Stimulated activated CD4-positive, alpha-beta T cell treated with anti-CD3 and anti-CD28 coated beads, Interleukin-1b, Interleukin-23, amount 100 ng/mL, for 24 hours (primary cell): ENCODE results near the gene MIER3.
"Not testable (repeated sequence)": the region's sequence is repeated elsewhere in the genome, so short reads cannot be mapped to it uniquely, and the experiment has no call there.

ENCODE experiments used
- DNase-seq, 4 experiments: peaks; one replicate each; pipeline ENCODE4 v3.0.0-alpha.2; 2020; ENCODE audit warnings: low read depth in 4 of 4, low spot score in 1 of 4

MIER3 gene

DNA sequence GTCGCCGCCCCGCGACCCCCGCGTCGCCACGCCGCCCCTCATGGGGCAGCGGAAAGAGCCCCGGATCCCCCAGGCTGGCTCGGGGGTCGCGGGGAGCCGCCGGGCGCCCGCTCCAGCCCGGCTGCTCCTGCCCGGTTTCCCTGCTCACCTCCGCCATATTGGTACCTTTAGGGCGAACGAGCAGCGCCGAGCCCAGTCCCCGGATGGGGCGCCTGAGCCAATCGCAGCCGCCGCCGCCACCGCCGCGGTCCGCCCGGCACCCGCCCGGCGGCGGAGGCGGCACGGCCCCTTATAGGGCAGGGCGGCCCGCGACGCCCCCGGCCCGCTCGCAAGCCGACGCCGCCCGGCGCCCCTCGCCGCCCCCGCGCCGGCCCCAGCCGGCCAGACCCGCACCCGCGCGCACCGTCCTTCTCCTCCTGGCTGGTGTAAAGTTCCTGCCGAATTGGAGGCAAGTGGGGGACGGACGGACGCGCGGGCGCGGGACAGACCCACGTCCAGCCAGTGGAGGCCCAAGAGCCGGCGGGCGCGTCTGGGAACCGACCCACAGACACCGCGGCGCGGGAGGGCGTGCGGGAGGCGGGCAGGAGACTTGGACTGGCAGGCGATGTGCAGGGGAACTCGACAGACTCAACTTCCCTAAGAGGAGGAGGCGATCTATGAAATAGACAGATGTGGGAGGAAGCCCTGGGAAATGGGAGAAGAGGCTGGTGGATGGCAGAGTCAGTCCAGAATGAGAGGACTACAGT lies at the start of gene MIER3:
Gene MIER3 (minus strand): TSS at position 178 of the 746 bp plus-strand sequence. CDS start 21 bp downstream, at position 157.
- peak in 3 of 4 experiments; percentile 56 to 75 (median 71) for DNase-seq

DNA sequence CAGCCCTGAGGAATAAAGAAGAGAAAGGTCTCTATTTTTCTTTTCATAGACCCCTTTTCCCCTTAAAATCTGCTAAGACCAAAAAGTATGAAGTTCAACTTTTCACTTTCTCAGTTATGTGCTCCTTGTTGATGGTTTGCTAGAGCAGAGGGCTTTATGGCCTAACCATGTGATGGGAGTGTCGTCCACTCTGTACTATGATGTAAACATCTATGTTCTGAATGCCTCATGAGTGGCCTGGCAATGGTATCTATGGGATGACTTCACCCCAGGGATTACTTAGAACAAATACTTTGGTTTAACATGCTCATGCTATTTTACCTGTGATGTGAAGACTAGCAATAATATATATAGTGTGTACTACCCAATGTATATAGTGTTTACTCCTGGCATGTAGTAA lies 43.7 kb upstream of the MIER3 start:
- no peak for DNase-seq

DNA sequence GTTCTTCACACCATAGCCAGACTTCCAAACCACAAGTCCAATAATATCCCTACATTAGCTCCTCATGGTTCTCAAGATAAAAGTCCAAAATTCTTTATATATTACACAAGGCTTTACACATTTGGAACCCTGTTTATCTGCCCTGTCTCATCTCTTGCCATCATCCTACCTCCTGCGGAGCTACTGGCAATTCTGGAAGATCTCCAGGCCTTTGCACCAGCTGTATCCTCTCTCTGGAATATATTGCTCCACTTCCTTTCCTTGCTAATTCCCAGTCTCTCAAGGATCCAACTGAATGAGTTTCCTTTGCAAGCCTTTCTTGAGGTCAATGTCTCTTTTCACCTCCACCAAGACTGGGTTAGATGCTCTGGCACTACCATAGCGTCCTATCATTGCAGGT lies 41.3 kb upstream of the MIER3 start:
- DNase-seq: no peak

DNA sequence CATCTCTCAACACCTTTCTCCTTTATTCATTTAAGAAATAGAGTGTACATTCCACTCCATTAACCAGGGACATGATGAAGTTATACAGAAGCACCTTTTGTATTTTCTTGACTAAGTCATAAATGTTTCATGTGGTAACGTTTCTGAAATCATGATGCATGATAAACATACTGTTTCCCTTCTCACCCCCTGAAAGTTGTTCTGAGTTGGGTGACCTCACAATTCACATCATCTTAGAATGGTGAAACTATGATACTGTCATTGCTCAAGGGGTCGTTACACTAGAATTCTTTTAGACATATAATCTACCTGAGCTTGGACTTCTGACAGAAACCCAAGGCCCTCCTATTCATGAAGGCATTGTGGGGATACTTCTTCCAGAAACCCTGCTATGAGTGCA lies 37.8 kb upstream of the MIER3 start:
- DNase-seq: no peak

DNA sequence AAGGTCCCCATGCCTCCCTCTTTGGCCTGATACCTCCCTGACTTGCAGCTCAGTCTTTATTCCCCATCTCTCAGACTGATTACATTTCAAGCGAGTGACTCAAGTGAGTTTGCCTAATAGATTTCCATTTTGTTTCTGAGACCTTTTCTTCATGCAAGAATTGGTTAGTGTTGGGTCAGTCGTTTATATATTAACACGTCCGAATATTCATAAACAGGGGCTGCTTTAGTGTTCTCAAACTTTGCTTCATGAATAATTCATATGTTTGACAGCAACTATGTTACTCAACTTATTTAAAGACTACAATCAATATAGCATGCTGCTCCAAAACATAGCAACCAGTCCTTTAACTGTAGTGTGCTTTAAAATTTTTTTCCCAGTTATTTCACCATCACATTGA lies 36.6 kb upstream of the MIER3 start:
- DNase-seq: no peak

DNA sequence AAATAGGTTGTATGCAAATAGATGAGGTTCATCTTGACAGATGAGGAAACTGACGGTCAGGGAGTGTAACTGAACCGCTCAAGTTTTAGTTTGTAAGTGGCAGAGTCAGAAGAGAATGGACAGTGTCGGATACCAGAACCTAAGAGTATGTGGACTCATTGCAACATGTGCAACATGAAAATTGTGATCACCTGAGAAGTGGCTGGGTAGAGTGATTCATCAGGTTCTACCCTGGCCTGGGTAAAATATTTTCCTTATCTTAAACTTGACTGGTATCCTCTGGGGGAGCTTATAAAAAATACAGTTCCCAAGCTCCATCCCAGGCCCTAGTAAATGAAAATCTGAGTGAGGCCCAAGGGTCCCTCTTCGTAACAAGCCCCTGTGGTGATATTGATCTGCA lies 35.2 kb upstream of the MIER3 start:
- no peak for DNase-seq

DNA sequence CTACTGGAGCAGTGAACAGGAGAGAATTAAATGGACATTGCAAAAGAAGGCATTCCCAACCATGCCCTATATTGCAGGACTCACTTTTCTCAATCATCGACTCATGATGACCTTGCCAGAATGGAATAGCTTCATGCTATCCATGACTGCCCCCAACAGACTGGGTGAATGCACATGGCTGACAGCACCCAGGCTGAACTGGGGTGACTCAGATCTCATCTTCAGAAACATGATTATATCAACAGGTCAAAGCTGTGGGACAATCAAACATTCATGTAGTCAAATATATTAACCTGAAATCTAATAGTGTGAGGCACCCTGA lies 34.7 kb upstream of the MIER3 start:
- no peak for DNase-seq

- no peak for DNase-seq
Measured at GRCh38 chr5:56985936-56986625, 34.2 kb upstream of the MIER3 start.

DNA sequence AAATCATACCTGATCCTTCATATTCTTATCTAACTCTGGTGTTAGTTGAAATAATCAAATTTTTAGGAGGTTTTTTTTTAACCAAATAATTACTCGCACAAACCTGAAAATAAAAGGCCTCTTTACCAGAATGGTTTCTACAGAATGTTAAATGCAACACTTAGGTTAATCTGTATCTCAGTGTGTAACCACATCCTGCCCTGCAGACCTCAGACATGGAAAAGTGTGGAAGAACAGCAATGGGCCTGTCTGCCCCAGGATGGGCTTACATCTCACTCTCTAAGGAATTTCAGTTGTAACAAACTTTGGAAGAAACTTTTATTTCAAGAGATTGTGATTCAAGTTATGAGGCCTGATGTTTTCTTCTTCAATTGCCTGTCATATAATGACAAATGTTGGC lies 32.5 kb upstream of the MIER3 start:
- no peak for DNase-seq

DNA sequence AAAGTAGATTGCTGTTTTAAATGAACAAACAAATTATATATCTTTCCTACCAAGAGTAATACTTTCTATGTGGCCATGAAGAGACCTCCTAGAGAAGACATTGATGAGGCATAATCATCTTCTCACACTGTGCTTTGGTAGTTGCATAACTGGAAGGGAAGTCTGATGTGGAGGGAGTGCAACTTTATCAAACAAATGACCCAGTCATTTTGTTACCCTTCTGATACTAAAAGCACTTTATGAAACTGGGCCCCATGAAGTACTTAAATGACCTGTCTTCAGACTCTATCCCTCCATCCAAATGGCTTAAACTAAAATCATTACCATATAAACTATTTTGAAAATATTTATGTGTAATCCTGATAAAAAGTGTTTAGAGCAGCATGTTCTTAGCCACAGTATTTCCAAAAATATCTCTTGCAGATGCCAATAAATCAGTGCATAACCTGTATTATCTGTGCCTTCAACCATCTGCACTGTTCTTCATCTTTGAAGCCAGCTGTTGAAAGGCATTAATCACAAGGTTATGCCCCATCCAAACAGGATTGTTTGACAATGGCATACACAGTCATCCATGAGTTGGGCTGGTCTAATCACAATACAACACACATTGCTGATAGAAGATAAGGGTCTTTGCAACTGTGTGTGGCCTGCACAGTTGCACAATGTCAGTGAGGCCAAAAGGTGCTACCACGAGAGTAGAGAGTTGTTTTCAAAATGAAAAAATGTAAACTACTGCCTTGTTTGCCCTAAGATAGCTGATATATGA lies 31.9 kb upstream of the MIER3 start:
- DNase-seq: no peak

GRCh38 chr5:56981548-56982315 lies 29.8 kb upstream of the MIER3 start:
- no peak for DNase-seq

- DNase-seq: no peak
Measured at GRCh38 chr5:56979968-56980367, 28.0 kb upstream of the MIER3 start.

DNA sequence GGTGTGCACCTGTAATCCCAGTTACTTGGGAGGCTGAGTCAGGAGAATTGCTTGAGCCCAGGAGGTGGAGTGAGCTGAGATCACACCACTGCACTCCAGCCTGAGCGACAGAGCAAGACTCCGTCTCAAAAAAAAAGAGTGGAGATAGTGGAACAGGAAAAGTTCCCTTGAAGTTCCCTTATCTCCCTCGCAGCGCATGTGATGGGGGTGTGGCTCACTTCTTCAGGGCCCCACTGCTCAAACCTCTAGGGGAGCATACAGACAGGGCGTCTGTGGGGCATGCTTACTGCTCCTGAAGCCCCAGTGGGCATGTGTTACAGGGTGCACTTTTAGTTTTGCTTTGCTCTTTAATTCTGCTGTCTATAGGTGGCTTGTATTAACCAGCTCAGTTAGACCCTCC lies 27.6 kb upstream of the MIER3 start:
- DNase-seq: not testable (repeated sequence)

- no peak for DNase-seq
Measured at GRCh38 chr5:56977822-56978221, 25.9 kb upstream of the MIER3 start.

DNA sequence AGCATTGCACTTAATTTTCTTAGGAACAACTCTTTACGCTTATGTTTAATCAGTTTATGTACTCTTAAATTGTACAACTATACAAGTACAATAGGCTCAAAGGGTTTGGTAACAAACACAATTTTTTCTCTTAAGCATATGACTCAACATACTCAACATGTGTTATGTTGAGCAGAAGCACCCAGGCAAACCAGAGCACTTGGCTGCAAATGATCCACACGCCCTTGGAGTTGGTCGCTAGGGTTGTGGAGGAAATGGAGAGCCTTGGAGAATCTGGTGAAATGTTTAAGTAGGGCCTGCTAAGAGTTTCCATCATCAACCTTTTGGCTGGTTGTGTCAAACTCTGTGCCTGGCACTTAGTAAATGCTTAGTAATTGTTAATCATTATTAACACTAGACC lies 25.1 kb upstream of the MIER3 start:
- DNase-seq: no peak

GRCh38 chr5:56974241-56974640 lies 22.3 kb upstream of the MIER3 start:
- DNase-seq: no peak

DNA sequence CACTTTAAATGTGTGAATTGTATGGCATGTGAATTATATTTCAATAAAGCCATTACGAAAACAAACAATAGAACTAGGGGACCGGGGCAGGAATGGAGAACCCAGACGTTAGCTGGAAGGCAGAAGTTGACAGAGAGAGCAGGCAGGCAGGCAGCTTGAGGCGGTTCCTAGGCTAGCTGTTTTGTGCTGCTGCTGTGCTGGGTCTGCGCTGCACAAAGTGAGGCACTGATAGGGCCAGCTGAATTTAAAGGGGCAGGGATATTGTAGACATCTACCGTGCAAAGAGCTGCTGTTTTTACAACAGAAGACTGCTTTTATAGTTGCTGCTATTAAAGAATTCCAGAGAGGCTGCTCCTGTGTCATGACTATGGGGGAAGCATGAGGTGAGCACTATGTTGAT lies 21.6 kb upstream of the MIER3 start:
- DNase-seq: no peak

- DNase-seq: no peak
Measured at GRCh38 chr5:56971275-56971674, 19.4 kb upstream of the MIER3 start.

DNA sequence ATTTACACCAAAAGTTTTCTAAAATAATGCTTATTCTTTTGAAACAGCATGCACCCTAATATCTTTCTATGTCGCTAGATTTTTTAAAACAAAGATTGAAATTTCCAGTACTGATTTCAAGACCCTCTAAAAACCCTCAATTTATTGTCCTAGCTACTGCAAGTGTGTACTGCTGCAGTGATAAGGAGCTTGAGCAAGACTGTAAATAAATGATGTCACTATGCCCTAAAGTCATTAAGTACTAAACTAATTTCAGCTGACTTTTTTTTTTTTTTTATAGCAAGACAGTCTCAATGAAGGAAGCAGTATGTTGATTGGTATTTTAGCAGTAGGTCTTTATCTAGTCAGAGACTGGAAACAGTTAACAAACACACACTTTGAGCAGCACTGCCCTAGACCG lies 12.2 kb upstream of the MIER3 start:
- DNase-seq: no peak

GRCh38 chr5:56963246-56963645 lies 11.3 kb upstream of the MIER3 start:
- DNase-seq: no peak

- DNase-seq: no peak
Measured at GRCh38 chr5:56962286-56962685, 10.4 kb upstream of the MIER3 start.
